ENCODE data around the gene ZDHHC4.

ZDHHC4 gene

GRCh38 chr7:6604458-6604857, 27.2 kb downstream of the ZDHHC4 start:
- DNase-seq (ENCODE audit: low read depth in 2 of 3, low spot score in 2 of 3): no peak

- no peak for DNase-seq (ENCODE audit: low read depth in 2 of 3, low spot score in 2 of 3)
Observed at GRCh38 chr7:6606866-6607583, 29.8 kb downstream of the ZDHHC4 start.

GRCh38 chr7:6607651-6608051, 30.4 kb downstream of the ZDHHC4 start:
- DNase-seq (ENCODE audit: low read depth in 2 of 3, low spot score in 2 of 3): no peak

- no peak for DNase-seq (ENCODE audit: low read depth in 2 of 3, low spot score in 2 of 3)
Observed at GRCh38 chr7:6608081-6608480, 30.8 kb downstream of the ZDHHC4 start.

DNA sequence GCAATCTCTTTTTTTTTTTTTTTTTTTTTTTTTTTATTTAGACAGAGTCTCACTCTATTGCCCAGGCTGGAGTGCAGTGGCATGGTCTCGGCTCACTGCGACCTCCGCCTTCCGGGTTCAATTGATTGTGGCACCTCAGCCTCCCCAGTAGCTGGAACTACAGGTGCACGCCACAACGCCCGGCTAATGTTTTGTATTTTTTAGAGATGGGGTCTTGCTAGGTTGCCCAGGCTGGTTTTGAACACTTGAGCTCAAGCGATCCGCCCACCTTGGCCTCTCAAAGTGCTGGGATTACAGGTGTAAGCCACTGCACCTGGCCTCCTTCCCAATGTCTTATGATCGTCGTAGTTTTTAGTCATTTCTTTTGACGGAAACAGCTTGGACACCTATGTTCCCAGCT, 31.5 kb downstream of the ZDHHC4 start:
- DNase-seq (ENCODE audit: low read depth in 2 of 3, low spot score in 2 of 3): no peak

- no peak for DNase-seq (ENCODE audit: low read depth in 2 of 3, low spot score in 2 of 3)
Observed at GRCh38 chr7:6612819-6613218, 35.6 kb downstream of the ZDHHC4 start.

- DNase-seq (ENCODE audit: low read depth in 2 of 3, low spot score in 2 of 3): no peak
Observed at GRCh38 chr7:6613706-6614105, 36.5 kb downstream of the ZDHHC4 start.

- no peak for DNase-seq (ENCODE audit: low read depth in 2 of 3, low spot score in 2 of 3)
Observed at GRCh38 chr7:6614953-6615722, 37.9 kb downstream of the ZDHHC4 start, which contains the start of gene ZNF853. Gene ZNF853, plus strand, starts transcription at chr7:6615610. Its CDS starts 565 bp downstream, at chr7:6616175.

GRCh38 chr7:6615723-6616555, 38.7 kb downstream of the ZDHHC4 start:
- DNase-seq (ENCODE audit: low read depth in 2 of 3, low spot score in 2 of 3): no peak

DNA sequence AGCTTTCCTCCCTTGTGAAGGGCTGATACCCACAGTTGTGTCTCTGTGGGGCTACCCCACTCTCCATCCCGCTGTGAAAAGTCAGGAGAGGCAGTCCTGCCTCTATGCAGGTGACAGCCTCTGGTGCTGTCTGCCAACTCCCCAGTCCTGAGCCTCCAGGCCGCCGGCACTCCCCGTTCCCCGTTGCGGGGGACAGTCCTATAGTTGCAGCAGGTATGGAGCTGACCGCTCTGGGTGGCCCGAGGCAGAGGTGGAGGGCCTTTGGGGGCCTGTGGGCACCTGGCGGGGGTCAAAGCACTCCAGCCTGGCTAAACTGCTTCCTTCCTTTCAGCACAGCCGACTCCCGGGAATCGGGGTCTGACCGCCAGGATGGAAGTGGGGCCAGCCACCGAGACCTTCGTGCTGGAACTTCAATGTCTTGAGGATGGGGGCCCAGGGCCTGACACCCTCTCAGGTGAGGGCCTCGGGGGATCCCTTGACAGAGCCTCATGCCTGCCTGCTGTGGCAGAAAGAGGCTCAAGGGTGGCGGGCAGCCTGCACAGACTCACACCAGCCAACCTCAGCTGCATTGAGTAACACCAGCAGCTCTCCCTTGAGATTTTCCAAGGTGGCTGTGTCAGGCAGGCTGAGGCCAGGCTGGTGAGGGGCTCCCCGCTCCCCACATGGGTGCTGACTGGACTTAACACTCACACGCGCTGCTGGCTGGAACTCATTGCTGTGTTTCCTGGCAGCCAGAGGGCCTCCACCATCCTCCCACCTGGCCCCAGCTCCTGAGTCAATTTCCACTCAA, 39.8 kb downstream of the ZDHHC4 start:
- DNase-seq (ENCODE audit: low read depth in 2 of 3, low spot score in 2 of 3): no peak

- no peak for DNase-seq (ENCODE audit: low read depth in 2 of 3, low spot score in 2 of 3)
Observed at GRCh38 chr7:6618621-6619020, 41.4 kb downstream of the ZDHHC4 start.

- DNase-seq (ENCODE audit: low read depth in 2 of 3, low spot score in 2 of 3): no peak
Observed at GRCh38 chr7:6619961-6620360, 42.7 kb downstream of the ZDHHC4 start.

GRCh38 chr7:6621195-6622133, 44.2 kb downstream of the ZDHHC4 start:
- DNase-seq (ENCODE audit: low read depth in 2 of 3, low spot score in 2 of 3): no peak

DNA sequence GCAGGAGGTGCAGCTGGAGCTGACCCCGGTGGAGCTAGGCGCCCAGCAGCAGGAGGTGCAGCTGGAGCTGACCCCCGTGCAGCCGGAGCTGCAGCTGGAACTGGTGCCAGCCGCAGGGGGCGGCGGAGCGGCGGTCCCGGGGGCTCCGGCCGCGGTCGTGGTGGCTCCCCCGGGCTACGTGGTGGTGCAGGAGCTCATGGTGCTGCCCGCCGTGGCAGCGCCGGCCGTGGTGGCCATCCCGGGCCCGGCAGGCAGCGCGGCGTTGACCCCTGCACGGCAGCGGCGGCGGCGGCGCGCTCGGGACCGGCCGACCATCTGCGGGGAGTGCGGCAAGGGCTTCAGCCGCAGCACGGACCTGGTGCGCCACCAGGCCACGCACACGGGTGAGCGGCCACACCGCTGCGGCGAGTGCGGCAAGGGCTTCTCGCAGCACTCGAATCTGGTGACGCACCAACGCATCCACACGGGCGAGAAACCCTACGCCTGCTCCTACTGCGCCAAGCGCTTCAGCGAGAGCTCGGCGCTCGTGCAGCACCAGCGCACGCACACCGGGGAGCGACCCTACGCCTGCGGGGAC, 45.0 kb downstream of the ZDHHC4 start:
- DNase-seq (ENCODE audit: low read depth in 2 of 3, low spot score in 2 of 3): no peak

GRCh38 chr7:6623589-6624245, 46.5 kb downstream of the ZDHHC4 start:
- no peak for DNase-seq (ENCODE audit: low read depth in 2 of 3, low spot score in 2 of 3)

DNA sequence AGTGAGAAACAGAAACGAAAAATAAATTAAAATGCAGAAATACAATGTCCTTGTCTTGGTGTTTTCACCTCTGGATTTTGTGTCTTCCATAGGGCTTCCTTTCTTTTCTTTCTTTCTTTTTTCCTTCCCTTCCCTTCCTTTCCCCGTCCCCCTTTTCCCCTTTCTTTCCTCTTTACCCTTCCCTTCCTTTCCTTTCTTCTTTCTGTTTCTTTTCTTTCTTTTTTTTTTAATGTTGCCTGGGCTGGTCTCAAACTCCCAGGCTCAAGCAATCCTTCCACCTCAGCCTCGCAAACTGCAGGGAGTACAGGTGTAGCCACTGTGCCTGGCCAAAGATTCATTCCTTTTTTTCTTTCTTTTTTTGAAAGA, 47.0 kb downstream of the ZDHHC4 start:
- no peak for DNase-seq (ENCODE audit: low read depth in 2 of 3, low spot score in 2 of 3)

DNA sequence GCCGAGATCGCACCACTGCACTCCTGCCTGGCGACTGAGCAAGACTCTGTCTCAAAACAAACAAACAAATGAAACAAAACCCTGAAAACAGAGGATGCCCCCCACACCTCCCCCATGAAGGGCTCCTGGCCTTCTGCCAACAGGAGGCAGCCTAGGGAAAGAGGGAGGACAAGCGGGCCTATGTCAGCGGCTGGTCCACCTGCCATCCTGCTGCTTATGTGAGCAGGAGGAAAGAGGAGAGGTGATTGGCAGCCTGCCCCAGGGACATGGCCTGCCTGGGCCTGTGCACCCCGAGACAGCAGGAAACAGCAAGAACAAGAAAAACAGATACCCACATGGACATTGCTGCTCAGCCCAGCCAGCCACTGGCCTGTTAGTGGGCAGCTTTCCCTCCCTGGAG, 50.8 kb downstream of the ZDHHC4 start:
- no peak for DNase-seq (ENCODE audit: low read depth in 2 of 3, low spot score in 2 of 3)

GRCh38 chr7:6630007-6630849, 53.0 kb downstream of the ZDHHC4 start:
- no peak for DNase-seq (ENCODE audit: low read depth in 2 of 3, low spot score in 2 of 3)

Measured in activated CD8-positive, alpha-beta memory T cell treated with anti-CD3 and anti-CD28 coated beads for 48 hours (primary cell).